SK-N-SH treated with all-trans-retinoic acid at 6 μM for 48 hours (cell line): ENCODE data around the gene TNNI3K.

Experiments used
- ATAC-seq: fragments of 200-7000 bp; cut with Tn5 transposase; 3 replicates; pipeline ENCODE4 v1.9.1; 2020; ENCODE audit warnings: mild to moderate bottlenecking, moderate library complexity
- ARNTL ChIP-seq: fragments of 450-650 bp; formaldehyde crosslinking; IDR thresholded peaks from 2 replicates; pipeline ENCODE4 v1.5.0; 2020; ENCODE audit warnings: low read depth, mild to moderate bottlenecking, moderate library complexity, borderline replicate concordance
- BACH2 ChIP-seq: fragments of 250-450 bp; sonication (Bioruptor Pico); IDR thresholded peaks from 2 replicates; pipeline ENCODE4 v1.9.0; 2021; ENCODE audit warnings: mild to moderate bottlenecking, borderline replicate concordance
- CSDC2 ChIP-seq: fragments of 250-450 bp; sonication (Bioruptor Pico); IDR thresholded peaks from 2 replicates; pipeline ENCODE4 v1.5.0; 2020; ENCODE audit warnings: mild to moderate bottlenecking, moderate library complexity
- ESRRG ChIP-seq: fragments of 250-450 bp; sonication (Bioruptor Pico); IDR thresholded peaks from 2 replicates; pipeline ENCODE4 v1.6.1; 2021; ENCODE audit warnings: mild to moderate bottlenecking
- GLIS3 ChIP-seq: fragments of 250-450 bp; sonication (Bioruptor Pico); IDR thresholded peaks from 2 replicates; pipeline ENCODE4 v1.5.0; 2020; ENCODE audit warnings: mild to moderate bottlenecking, moderate library complexity
- ISL1 ChIP-seq: fragments of 250-450 bp; sonication (Bioruptor Pico); IDR thresholded peaks from 2 replicates; pipeline ENCODE4 v2.1.2; 2022; ENCODE audit warnings: mild to moderate bottlenecking, moderate library complexity
- OSR1 ChIP-seq: fragments of 250-450 bp; sonication (Bioruptor Pico); IDR thresholded peaks from 2 replicates; pipeline ENCODE4 v1.8.0; 2022; ENCODE audit warnings: moderate library complexity, mild to moderate bottlenecking, inconsistent platforms
- PPARA ChIP-seq: fragments of 250-450 bp; sonication (Bioruptor Pico); IDR thresholded peaks from 2 replicates; pipeline ENCODE4 v1.5.0; 2020; ENCODE audit warnings: mild to moderate bottlenecking, borderline replicate concordance
- RARB ChIP-seq: fragments of 250-450 bp; sonication (Bioruptor Pico); IDR thresholded peaks from 2 replicates; pipeline ENCODE4 v1.8.0; 2021; ENCODE audit warnings: mild to moderate bottlenecking, moderate library complexity
- SNAI2 ChIP-seq: fragments of 250-450 bp; sonication (Bioruptor Pico); IDR thresholded peaks from 2 replicates; pipeline ENCODE4 v1.5.0; 2020; ENCODE audit warnings: mild to moderate bottlenecking, moderate library complexity
- TOX ChIP-seq: fragments of 250-450 bp; sonication (Bioruptor Pico); IDR thresholded peaks from 2 replicates; pipeline ENCODE4 v1.8.0; 2021; ENCODE audit warnings: mild to moderate bottlenecking, moderate library complexity, borderline replicate concordance
- ZC3H10 ChIP-seq: fragments of 250-450 bp; sonication (Bioruptor Pico); IDR thresholded peaks from 2 replicates; pipeline ENCODE4 v1.5.1; 2021; ENCODE audit warnings: mild to moderate bottlenecking, moderate library complexity
- ZFP3 ChIP-seq: fragments of 250-450 bp; sonication (Bioruptor Pico); IDR thresholded peaks from 2 replicates; pipeline ENCODE4 v1.5.0; 2020; ENCODE audit warnings: mild to moderate bottlenecking, moderate library complexity
- ZNF565 ChIP-seq: fragments of 450-650 bp; formaldehyde crosslinking; conservative IDR thresholded peaks from 2 replicates; pipeline ENCODE4 v1.5.0; 2020; ENCODE audit warnings: low read depth, mild to moderate bottlenecking, moderate library complexity
- ZNF70 ChIP-seq: fragments of 450-650 bp; formaldehyde crosslinking; IDR thresholded peaks from 2 replicates; pipeline ENCODE4 v1.5.0; 2020; ENCODE audit warnings: mild to moderate bottlenecking, moderate library complexity
- ZNF8 ChIP-seq: fragments of 450-650 bp; formaldehyde crosslinking; IDR thresholded peaks from 2 replicates; pipeline ENCODE4 v1.5.0; 2020; ENCODE audit warnings: mild to moderate bottlenecking, moderate library complexity
- TF ChIP-seq, protein P1 (sequence below): fragments of 250-450 bp; sonication (Bioruptor Pico); IDR thresholded peaks from 2 replicates; pipeline ENCODE4 v1.8.0; 2021; ENCODE audit warnings: low read depth, mild to moderate bottlenecking, moderate library complexity, borderline replicate concordance
- TF ChIP-seq, protein P2 (sequence below): fragments of 250-450 bp; sonication (Bioruptor Pico); IDR thresholded peaks from 2 replicates; pipeline ENCODE4 v1.5.1; 2021; ENCODE audit warnings: mild to moderate bottlenecking, moderate library complexity
- TF ChIP-seq, protein P3 (sequence below): fragments of 250-450 bp; sonication (Bioruptor Pico); IDR thresholded peaks from 2 replicates; pipeline ENCODE4 v1.8.0; 2020; ENCODE audit warnings: mild to moderate bottlenecking, moderate library complexity, borderline replicate concordance
- TF ChIP-seq, protein P4 (sequence below): fragments of 250-450 bp; sonication (Bioruptor Pico); IDR thresholded peaks from 2 replicates; pipeline ENCODE4 v1.5.1; 2020; ENCODE audit warnings: low read depth, mild to moderate bottlenecking, moderate library complexity

The TNNI3K gene

DNA sequence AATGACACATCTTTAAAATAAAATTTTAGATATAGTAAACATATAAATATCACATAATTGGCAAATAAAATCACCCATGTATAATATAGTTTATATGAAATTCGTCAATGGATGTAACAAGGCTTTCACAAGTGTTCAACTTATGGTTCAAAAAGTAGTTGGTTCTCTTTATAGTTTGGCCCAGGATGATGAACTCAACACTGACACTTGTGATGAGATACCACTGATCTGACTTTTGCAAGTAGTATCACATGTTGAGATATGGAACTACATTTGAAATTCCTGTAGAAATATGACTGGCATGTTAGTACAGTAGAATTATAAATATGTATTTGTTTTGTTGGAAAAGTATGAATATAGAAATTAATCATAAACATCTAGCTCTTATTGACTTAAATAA lies 1.8 kb downstream of the TNNI3K start:
- TF ChIP-seq ARNTL (CRISPR knock-in tag) (no peak), ZNF565 (CRISPR knock-in tag) (no peak), RARB (no peak), PPARA (CRISPR knock-in tag) (no peak), OSR1 (CRISPR knock-in tag) (no peak), BACH2 (no peak), SNAI2 (CRISPR knock-in tag) (no peak), ZNF70 (no peak)
- TF ChIP-seq, protein P1, sequence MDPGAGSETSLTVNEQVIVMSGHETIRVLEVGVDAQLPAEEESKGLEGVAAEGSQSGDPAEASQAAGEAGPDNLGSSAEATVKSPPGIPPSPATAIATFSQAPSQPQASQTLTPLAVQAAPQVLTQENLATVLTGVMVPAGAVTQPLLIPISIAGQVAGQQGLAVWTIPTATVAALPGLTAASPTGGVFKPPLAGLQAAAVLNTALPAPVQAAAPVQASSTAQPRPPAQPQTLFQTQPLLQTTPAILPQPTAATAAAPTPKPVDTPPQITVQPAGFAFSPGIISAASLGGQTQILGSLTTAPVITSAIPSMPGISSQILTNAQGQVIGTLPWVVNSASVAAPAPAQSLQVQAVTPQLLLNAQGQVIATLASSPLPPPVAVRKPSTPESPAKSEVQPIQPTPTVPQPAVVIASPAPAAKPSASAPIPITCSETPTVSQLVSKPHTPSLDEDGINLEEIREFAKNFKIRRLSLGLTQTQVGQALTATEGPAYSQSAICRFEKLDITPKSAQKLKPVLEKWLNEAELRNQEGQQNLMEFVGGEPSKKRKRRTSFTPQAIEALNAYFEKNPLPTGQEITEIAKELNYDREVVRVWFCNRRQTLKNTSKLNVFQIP, result no peak
- TF ChIP-seq, protein P2, sequence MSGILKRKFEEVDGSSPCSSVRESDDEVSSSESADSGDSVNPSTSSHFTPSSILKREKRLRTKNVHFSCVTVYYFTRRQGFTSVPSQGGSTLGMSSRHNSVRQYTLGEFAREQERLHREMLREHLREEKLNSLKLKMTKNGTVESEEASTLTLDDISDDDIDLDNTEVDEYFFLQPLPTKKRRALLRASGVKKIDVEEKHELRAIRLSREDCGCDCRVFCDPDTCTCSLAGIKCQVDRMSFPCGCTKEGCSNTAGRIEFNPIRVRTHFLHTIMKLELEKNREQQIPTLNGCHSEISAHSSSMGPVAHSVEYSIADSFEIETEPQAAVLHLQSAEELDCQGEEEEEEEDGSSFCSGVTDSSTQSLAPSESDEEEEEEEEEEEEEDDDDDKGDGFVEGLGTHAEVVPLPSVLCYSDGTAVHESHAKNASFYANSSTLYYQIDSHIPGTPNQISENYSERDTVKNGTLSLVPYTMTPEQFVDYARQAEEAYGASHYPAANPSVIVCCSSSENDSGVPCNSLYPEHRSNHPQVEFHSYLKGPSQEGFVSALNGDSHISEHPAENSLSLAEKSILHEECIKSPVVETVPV (CRISPR knock-in tag), result no peak
- TF ChIP-seq, protein P3, sequence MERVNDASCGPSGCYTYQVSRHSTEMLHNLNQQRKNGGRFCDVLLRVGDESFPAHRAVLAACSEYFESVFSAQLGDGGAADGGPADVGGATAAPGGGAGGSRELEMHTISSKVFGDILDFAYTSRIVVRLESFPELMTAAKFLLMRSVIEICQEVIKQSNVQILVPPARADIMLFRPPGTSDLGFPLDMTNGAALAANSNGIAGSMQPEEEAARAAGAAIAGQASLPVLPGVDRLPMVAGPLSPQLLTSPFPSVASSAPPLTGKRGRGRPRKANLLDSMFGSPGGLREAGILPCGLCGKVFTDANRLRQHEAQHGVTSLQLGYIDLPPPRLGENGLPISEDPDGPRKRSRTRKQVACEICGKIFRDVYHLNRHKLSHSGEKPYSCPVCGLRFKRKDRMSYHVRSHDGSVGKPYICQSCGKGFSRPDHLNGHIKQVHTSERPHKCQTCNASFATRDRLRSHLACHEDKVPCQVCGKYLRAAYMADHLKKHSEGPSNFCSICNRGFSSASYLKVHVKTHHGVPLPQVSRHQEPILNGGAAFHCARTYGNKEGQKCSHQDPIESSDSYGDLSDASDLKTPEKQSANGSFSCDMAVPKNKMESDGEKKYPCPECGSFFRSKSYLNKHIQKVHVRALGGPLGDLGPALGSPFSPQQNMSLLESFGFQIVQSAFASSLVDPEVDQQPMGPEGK (CRISPR knock-in tag), result no peak
- no peak for ATAC-seq

DNA sequence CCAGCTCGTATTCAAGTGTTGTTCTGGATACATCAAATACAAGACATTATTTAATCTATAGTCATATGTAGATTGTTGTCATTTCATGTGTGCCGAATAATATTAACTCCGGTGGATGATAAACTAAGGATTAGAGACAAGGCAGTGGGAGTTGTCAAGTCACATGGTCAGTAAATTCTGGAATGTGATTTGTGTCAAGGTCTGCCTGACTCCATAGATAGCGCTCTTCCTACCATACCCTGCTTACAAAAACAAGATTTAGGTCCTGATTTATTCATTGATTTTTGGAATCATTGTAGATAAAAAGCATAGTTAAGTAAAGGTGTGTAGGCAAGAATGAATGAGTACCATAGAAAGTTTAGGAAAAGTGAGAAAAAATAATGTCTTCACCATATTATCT lies 2.6 kb downstream of the TNNI3K start:
- no peak for TF ChIP-seq PPARA (CRISPR knock-in tag)
- TF ChIP-seq CSDC2 (CRISPR knock-in tag), result no peak
- no peak for TF ChIP-seq BACH2
- TF ChIP-seq ZC3H10 (CRISPR knock-in tag), result no peak
- no peak for TF ChIP-seq ESRRG
- TF ChIP-seq, protein P3 (CRISPR knock-in tag), result no peak
- TF ChIP-seq GLIS3 (CRISPR knock-in tag), result no peak
- no peak for TF ChIP-seq OSR1 (CRISPR knock-in tag)
- TF ChIP-seq RARB, result no peak
- TF ChIP-seq ZNF565 (CRISPR knock-in tag), result no peak
- ATAC-seq, result no peak

DNA sequence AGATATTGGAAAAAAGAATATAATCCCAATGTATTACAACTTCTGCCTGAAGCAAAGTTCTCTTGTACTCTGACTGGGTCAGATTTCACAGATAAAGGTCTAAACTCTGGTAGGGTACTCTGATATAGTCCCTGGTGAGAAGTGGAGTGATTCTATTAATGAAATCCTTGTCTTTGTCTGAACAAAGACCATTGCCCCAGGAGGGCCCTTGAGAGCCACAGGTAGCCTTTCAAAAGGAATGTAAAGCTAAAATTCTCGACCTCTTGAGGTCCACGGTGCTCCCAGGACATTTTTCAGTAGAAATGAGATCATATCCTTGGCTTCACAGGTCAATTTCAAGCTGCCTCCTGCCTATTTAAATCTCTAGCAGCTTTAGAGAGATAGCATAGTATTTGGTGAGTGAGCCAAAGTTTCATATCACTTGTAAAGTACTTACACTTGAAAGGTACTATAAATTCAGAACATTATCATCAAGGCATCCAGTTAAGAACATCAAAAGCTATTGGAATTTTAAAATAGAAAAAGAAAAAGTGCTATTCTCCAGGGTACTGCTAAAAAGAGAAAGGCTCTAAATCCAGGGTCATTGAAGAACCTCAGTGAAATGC lies 10.1 kb downstream of the TNNI3K start:
- TF ChIP-seq, protein P4, sequence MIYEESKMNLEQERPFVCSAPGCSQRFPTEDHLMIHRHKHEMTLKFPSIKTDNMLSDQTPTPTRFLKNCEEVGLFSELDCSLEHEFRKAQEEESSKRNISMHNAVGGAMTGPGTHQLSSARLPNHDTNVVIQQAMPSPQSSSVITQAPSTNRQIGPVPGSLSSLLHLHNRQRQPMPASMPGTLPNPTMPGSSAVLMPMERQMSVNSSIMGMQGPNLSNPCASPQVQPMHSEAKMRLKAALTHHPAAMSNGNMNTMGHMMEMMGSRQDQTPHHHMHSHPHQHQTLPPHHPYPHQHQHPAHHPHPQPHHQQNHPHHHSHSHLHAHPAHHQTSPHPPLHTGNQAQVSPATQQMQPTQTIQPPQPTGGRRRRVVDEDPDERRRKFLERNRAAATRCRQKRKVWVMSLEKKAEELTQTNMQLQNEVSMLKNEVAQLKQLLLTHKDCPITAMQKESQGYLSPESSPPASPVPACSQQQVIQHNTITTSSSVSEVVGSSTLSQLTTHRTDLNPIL (CRISPR knock-in tag), result no peak
- TF ChIP-seq ISL1 (CRISPR knock-in tag) (no peak), ZNF8 (no peak), BACH2 (no peak), ESRRG (no peak), OSR1 (CRISPR knock-in tag) (no peak), ZC3H10 (CRISPR knock-in tag) (no peak), GLIS3 (CRISPR knock-in tag) (no peak), ZFP3 (CRISPR knock-in tag) (no peak), CSDC2 (CRISPR knock-in tag) (no peak)
- TF ChIP-seq, all 23 proteins: peak for 0
- no peak for ATAC-seq

DNA sequence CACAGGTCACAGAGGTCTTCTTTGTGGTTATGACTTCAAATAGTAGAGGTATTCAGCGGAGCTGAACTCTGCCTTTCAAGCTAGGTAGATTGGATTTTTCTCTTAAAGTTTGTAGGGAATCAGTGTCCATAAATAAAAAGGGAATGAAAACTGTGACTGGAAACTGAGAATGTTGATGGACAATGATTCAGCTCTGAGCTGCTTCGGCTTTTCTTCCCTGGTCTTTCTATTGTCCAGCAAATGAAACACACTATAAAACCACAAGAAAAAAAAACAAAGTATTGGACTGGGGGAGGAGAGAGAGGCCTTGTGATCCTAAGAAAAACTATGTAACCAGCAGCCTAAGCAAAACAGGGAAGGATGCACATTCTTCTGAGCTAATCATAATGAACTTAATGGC lies 11.1 kb downstream of the TNNI3K start:
- ATAC-seq, result no peak
- TF ChIP-seq GLIS3 (CRISPR knock-in tag), result no peak
- no peak for TF ChIP-seq RARB
- TF ChIP-seq, protein P3 (CRISPR knock-in tag), result no peak
- no peak for TF ChIP-seq ZNF8
- TF ChIP-seq ISL1 (CRISPR knock-in tag), result no peak
- no peak for TF ChIP-seq ZC3H10 (CRISPR knock-in tag)
- no peak for TF ChIP-seq BACH2
- no peak for TF ChIP-seq TOX (CRISPR knock-in tag)
- TF ChIP-seq, protein P2 (CRISPR knock-in tag), result no peak
- no peak for TF ChIP-seq CSDC2 (CRISPR knock-in tag)
- no peak for TF ChIP-seq SNAI2 (CRISPR knock-in tag)
- no peak for TF ChIP-seq ZNF565 (CRISPR knock-in tag)
- TF ChIP-seq, protein P4 (CRISPR knock-in tag), result no peak
- no peak for TF ChIP-seq ZFP3 (CRISPR knock-in tag)
